Lower lobe of right lung (tissue), 2 donors: ENCODE data around the gene POU6F2. TPM values are rescaled to one million over a fixed set of nuclear protein-coding genes. Genes with fewer than 3 reads are reported as not detected.

ENCODE experiments used
- ATAC-seq, 2 donors: fragments of 200-7000 bp; cut with Tn5 transposase; one replicate each; pipeline ENCODE4 v1.9.1; 2020 to 2022; ENCODE audit warnings: mild to moderate bottlenecking in 2 of 2, moderate library complexity in 2 of 2
- DNase-seq: peaks from one replicate; pipeline ENCODE4 v3.0.0-alpha.2; 2020
- H3K27ac ChIP-seq: fragments of 200-600 bp; one replicate; pipeline ENCODE4 v1.8.0; 2022
- H3K27me3 ChIP-seq: fragments of 200-600 bp; one replicate; pipeline ENCODE4 v1.8.0; 2022; ENCODE audit warnings: low read depth
- H3K36me3 ChIP-seq: fragments of 200-600 bp; one replicate; pipeline ENCODE4 v1.8.0; 2022; ENCODE audit warnings: mild to moderate bottlenecking
- H3K4me1 ChIP-seq: fragments of 200-600 bp; one replicate; pipeline ENCODE4 v1.8.0; 2022
- H3K4me3 ChIP-seq: fragments of 200-600 bp; one replicate; pipeline ENCODE4 v1.8.0; 2022; ENCODE audit warnings: mild to moderate bottlenecking
- H3K9me3 ChIP-seq: fragments of 200-600 bp; one replicate; pipeline ENCODE4 v1.8.0; 2022
- CTCF ChIP-seq: fragments of 200-600 bp; IDR thresholded peaks from one replicate; pipeline ENCODE4 v1.8.0; 2022; ENCODE audit warnings: antibody characterized with exemption, mild to moderate bottlenecking
- intact Hi-C: fragments of 100-400 bp; cut with DNase I; formaldehyde crosslinking; loops from one replicate; pipeline ENCODE4 v1.11.0; 2022
- total RNA-seq: library from RNA; stranded (reverse); fragmentation: NEBNext Ultra II Directional; extraction: Animal tissue kit (Norgen Biotek cat#: 25700); gene quantifications from one replicate; pipeline ENCODE4 v1.2.1, GENCODE V29; 2021
- donor health status: DM: no; HTN: yes; CAD: no; lungs with severe emphysema.

Gene POU6F2
- total RNA-seq, 1 donor from 2014 or later: not detected

DNA sequence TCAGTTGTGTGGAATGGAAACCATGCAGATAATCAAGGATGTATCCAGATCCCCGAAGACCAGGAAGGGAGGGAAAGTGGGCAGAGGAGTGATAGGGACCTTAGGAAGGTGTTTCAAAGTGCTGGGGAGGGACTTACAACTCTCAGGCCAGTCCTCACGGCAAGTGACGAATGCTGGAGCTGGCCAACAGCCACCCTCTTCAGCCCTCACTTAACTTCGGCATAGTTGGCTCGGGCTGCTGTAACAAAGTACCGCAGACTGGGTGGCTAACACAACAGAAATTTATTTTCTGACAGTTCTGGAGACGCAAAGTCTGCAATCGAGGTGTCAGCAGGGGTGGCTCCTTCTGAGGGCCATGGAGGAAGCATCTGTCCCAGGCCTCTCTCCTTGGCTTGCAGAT, 322.6 kb downstream of the POU6F2 start:
- Histone ChIP-seq H3K9me3 (no peaks in the 10 kb centered on the region), H3K4me3 (no peak overlapping the region), H3K27me3 (no peaks in the 10 kb centered on the region), H3K4me1 (no peaks in the 10 kb centered on the region), H3K27ac (no peak overlapping the region), H3K36me3 (no peaks in the 10 kb centered on the region)
- no peak for TF ChIP-seq CTCF
- ATAC-seq: peak in 1 of 2 donors; percentile 77
- DNase-seq: peak; percentile 62
- intact Hi-C loops: no loop called here

GRCh38 chr7:39301543-39301942, 323.8 kb downstream of the POU6F2 start:
- H3K27ac ChIP-seq: no peak overlapping the region
- H3K4me1 ChIP-seq: no peaks in the 10 kb centered on the region
- ATAC-seq (no peak), DNase-seq (no peak)
- H3K4me3 ChIP-seq: no peak overlapping the region
- no peak for TF ChIP-seq CTCF
- no peaks in the 10 kb centered on the region for H3K27me3 ChIP-seq
- no peaks in the 10 kb centered on the region for H3K9me3 ChIP-seq
- intact Hi-C loops: no loop called here
- no peaks in the 10 kb centered on the region for H3K36me3 ChIP-seq

GRCh38 chr7:39304178-39304577, 326.5 kb downstream of the POU6F2 start:
- H3K27ac ChIP-seq: no peak overlapping the region
- ATAC-seq (no peak), DNase-seq (no peak)
- no peaks in the 10 kb centered on the region for H3K36me3 ChIP-seq
- H3K9me3 ChIP-seq: no peaks in the 10 kb centered on the region
- intact Hi-C loops: no loop called here
- TF ChIP-seq CTCF: no peak
- no peak overlapping the region for H3K4me3 ChIP-seq
- H3K27me3 ChIP-seq: no peaks in the 10 kb centered on the region
- H3K4me1 ChIP-seq: no peaks in the 10 kb centered on the region

GRCh38 chr7:39304668-39305405, 327.1 kb downstream of the POU6F2 start:
- no peaks in the 10 kb centered on the region for H3K36me3 ChIP-seq
- intact Hi-C loops: no loop called here
- no peak for TF ChIP-seq CTCF
- H3K27ac ChIP-seq: no peak overlapping the region
- DNase-seq (no peak), ATAC-seq (no peak)
- no peaks in the 10 kb centered on the region for H3K4me1 ChIP-seq
- H3K9me3 ChIP-seq: no peaks in the 10 kb centered on the region
- H3K4me3 ChIP-seq: no peak overlapping the region
- H3K27me3 ChIP-seq: no peaks in the 10 kb centered on the region

GRCh38 chr7:39306016-39306570, 328.4 kb downstream of the POU6F2 start:
- TF ChIP-seq CTCF: no peak
- H3K36me3 ChIP-seq: no peaks in the 10 kb centered on the region
- no peak overlapping the region for H3K27ac ChIP-seq
- intact Hi-C loops: no loop called here
- ATAC-seq (no peak), DNase-seq (no peak)
- H3K27me3 ChIP-seq: no peaks in the 10 kb centered on the region
- H3K9me3 ChIP-seq: no peaks in the 10 kb centered on the region
- H3K4me3 ChIP-seq: no peak overlapping the region
- H3K4me1 ChIP-seq: no peaks in the 10 kb centered on the region
